T-helper 22 cell (primary cell): ENCODE data around the gene GALNT13.

Experiments used
- DNase-seq: peaks from one replicate; pipeline ENCODE4 v3.0.0-alpha.2; 2020; ENCODE audit warnings: low read depth

Gene GALNT13

DNA sequence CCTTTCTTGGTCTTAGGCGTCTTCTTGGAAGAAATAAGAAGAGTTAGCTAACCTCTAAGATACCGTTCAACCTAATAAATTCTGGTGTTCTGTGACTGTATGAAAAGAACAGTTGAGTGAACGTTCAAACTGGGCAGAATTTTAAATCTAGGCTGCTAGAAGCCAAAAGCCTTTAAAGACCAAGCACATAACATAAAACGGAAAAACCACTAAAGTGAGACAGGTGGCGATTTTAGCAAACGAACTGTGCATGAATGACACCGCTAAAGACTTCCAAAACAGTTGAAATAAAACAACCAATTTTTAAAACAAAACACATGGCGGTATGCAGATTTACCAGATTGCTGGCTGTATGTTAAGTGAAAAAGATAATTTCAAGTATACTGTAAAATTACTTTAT, 73.1 kb downstream of the GALNT13 start:
- DNase-seq: no peak

DNA sequence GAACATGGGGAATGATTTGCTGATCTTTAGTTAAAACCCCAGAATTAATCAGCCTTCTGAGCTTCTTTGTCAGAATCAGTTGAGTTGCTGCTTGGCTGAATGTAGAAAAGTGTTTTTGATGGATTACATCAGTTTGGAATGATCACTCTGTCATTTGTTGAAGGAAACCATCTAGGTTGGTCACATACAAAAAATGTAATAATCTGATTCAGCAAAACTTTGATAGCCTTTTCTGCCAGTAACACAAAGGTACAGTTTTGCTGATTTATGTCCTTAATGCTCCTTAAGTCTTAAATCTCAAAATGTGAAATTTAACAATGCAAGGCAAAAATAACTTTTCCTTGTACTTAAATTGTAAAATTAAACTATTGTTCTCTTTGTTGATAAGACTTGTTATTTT, 74.3 kb downstream of the GALNT13 start:
- DNase-seq: no peak

DNA sequence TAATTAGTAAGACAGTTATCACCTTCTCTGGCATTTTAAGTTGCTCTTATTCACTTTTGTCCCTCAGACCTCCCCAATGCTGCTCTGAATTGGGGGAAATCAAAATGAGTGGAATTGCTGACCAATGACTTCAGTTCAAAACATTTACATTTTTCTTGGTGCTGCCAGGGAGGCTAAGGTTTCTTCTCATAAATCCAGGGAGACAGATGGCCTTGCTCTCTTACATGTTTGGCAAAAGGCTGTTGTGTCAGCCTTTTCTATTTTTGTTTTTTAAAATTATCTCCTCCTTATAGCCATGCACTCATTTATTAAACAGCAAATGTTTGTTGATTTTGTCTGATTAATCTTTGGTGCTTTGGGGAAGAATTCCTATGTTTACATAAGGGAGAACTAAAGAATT, 82.0 kb downstream of the GALNT13 start:
- no peak for DNase-seq

DNA sequence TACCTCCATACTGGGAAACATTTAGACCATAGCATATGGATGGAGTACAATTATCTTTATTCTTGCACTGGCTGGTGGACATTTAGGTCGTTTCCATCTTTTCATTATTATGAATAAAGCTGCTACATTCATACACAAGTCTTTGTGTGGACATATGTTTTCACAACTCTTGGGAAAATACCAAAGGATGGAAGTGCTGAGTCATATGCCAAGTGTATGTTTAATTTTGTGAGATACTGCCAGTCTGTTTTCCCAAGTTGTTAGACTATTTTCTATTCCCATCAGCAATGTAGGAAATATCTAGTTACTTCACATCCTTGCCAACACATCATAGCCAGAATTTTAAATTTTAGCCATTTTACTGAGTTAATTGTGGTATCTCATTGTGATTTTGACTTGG, 91.5 kb downstream of the GALNT13 start:
- no peak for DNase-seq

DNA sequence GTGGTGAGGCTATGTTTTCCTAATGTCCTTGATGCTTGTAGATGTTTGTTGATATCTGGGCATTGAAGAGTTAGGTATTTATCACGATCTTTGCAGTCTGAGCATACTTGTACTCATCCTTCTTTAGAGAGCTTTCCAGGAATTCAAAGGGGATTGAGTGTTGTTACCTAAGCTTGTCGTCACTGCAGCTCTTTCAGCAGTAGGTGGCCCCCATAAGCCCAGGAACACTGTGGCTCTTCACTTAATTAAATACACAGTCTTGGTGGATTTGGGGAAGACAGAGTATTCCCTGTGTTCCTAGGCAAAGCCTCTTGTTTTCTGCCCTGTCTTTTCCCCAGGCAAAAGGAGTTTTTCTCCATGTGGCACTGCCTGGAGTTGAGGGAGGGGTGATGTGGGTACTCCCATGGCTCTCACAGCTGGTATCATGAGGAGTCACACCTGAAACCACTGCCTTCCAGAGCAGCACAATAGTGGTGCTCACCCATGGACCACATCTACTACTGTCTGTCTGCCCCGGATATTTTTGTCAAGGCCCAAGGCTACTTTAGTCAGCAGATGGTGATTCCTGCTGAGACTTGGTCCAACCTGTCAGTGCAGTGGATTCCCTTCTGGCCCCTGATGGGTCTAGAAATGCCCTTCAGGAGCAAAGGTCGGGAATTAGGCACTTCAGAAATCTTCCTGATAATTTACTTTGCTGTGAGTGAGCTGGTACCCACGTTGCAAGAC, 95.7 kb downstream of the GALNT13 start:
- no peak for DNase-seq

DNA sequence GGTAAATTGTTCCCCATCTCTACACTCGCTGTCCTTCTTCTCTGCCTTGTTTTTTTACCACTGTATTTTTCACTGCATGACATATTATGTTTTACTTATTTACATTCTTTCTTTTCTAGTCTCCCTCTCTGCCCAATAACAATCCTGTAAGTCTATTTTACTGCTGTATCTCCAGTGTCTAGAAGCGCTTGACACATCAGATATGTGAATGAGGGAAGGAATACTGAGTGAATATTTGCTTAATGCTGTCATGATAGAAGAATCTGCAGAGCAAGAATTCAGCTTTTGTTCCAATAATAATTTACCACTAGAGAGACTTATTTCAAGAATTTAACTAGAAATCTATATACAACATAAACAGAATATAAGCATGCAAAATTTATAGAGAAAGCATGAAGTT, 99.5 kb downstream of the GALNT13 start:
- no peak for DNase-seq

DNA sequence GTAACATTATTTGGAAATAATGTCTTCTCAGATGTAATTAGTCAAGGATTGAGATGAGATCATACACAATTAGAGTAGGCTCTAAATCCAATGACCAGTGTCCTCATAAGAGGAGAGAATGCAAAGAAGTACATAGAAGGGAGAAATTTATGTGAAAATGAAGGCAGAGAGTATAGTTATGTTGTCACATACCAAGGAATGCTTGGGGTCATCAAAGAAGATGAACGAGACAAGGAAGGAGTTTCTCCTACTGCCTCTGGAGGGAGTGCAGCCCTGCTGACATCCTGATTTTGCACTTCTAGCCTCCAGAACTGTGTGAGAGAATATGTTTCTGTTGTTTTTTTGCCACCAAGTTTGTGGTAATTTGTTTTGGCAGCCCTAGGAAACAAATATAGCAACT, 100.1 kb downstream of the GALNT13 start:
- no peak for DNase-seq

DNA sequence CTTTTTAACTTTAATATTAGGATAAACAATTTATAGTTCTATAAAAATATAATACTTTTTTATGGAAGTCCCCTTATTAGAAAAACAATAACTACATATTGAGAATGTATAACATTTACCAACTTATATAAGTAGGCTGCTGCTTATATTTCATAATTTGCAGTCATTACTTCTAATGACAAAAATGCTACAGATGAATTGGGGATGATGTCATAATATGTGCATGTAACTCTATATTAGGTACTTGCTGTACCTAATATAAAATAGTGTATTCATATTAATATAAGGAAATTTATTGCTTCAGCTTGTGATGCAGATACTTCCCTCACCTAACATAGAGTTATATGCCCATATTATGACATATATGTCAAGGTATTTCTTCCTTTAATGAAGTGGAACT, 100.7 kb downstream of the GALNT13 start:
- DNase-seq: no peak

DNA sequence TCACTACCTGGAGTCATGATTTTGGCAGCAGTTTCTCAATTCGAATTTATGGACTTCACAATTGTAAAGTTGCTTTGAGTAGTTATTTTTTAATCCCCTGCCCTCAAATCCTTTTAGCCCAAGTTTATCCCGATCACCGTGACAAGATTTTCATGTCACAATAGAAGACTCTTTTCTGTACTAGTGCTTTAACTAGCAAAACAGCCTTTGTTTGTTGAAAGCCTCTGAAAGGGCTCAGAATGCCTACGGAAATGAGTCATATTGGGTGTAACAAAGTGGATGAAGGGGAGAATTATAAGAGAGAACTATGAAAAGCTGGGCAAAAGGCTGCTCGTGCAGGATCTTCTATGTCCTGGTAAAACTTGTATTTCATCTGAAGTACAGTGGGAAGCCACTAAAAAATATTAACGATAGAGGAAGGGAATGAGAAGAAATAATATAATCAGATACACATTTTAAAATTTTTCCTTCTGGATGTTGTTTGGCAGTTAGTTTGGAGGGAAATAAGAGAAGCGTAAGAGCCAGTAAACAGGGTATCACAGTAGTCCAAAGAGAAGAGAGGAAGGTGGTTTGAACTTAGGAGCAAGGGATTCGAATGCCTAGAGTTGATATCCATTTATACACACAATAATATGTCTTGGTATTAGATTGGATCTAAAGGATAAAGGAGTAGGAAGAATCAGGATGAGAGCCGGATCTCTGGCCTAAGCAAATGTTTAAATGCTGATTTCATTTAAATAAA, 114.9 kb downstream of the GALNT13 start:
- DNase-seq: no peak

DNA sequence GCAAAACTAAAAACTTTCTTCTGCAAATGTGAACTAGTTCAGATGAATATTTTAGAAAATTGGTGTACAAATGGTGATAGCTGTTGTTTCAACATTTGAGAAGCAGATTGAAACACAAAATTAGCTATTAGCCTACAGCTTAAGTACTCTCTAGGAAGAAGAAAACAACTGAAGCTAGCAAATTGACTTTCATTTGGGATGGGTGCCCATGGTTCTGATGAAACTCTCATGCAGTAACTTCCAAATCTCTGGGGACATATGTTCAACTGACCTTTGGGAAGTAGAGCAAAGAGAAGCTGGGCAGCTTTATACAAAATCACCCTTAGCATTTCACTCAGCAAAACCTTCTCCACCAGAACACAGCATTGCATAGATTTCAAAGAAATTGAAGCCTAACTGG, 119.0 kb downstream of the GALNT13 start:
- no peak for DNase-seq

DNA sequence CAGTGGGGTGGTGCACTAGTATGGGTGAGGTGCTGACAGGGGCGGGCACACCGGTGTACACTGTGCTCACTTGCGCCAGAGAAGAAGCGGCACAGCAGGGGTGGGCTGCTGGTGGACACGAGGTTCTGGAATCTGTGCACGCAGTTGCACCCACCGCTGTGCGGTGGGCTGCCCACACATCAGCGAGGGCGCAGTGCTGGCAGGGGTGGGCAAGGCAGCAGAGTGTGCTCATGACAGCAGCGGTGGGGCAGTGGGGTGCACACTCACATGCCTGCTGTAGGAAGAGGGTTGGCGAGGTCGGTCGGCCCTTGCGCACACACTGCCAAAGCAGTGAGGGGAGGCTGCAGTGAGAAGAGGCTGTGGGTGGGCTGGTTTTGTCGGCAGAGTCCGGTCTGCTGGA, 141.8 kb downstream of the GALNT13 start:
- DNase-seq: no peak

DNA sequence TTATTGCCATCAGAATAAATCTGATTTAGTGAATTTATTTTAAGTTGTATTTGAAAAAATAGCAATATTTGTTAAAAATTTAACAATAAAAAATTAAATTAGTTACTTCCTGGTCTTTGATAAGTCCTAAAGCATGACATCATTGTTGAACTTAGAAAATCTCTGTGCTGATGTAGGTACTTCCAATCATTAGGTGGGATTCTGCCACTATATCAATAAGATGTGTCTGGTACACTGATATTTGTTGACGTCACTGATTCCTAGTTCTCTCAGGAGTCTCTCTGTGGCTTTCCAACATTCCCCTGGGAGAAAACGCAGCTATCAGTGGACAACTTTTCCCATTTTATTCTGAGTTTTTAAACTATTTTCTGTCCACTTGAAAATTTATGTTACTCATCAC, 143.5 kb downstream of the GALNT13 start:
- DNase-seq: no peak

DNA sequence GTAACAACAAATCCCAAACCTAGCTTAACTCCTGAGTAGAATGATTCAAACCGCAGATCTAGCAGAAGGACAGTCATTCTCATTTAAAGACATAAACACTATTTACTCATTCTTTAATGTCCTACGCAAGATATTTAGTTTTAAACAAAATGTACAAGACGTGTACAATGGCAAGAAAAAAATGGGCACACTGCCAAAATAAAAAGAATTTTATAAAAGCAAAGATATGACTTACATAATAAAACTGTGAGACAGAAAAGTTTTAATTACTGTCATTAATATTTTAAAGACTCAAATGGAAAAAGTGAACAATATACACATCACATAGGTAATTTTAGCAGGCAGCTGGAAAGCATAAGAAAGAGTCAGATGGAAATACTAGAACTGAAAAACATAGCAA, 157.8 kb downstream of the GALNT13 start:
- no peak for DNase-seq

DNA sequence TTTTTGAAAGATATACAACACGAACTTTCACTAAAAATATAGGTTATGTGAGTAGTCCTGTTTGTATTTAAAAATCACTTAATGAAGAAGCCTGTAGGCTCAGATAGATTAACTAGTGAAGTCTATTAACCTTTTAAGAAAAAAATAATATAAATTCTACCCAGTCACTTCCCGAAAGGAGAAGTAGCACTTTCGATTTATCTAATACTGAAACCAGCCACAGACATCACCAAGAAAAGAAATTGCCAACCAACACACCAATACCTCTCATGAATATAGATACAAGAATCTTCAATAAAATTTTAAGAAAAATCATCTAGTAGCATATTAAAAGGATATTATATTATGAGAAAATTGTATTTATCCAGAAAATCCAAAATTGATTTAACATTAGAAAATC, 160.5 kb downstream of the GALNT13 start:
- DNase-seq: no peak

DNA sequence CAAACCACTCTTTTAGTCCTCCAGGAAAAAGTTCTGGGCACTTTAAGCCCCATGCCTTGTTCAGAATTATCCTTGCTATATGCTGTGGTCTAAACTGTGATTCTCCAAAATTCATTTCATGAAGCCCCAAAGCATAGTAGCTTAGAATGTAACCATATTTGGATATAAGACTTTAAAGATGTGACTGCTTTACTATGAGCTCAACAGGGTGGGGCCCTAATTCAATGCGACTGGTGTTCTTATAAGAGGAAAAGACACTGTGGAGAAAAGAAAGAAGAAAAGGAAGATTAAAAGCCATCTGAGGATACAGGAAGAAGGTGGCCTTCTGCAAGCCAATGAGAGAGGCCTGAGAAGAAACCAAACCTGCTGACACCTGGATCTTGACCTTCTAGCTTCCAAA, 174.8 kb downstream of the GALNT13 start:
- no peak for DNase-seq

DNA sequence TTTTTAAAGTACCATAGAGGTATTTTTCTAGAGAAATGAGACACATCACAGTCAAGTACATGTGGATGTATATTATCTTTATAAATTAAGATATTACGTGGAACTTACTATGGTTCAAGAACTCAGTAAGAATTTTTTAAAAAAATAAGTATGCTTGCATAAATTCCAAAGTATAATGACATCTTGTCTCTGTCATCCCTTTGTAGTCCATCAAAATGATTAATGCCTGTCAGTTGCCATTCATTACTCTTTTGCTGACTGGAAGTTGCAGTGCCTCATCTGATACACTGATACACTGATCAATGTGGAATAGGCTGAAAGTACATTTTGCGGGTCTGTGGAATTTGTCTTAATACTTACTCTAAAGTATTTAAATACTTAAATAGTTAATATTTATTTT, 177.2 kb downstream of the GALNT13 start:
- DNase-seq: no peak

DNA sequence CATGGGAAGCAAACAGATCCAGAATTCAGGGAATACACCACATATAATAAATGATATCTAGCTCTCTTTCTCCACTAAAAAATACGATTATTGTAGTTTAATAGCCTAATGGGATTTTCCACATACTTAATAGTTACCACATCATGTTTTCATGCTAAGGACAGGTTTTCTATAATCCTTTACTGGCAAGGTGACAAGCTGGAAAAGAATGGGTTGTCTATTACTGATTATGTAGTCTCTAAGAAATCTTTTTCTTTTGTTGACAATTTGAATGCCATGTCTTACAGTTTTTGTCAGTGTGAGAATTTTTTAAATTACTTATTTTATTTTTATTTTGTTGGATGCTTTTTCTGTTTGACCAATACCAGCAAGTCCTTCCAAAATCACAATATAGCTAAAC, 177.8 kb downstream of the GALNT13 start:
- DNase-seq: no peak

DNA sequence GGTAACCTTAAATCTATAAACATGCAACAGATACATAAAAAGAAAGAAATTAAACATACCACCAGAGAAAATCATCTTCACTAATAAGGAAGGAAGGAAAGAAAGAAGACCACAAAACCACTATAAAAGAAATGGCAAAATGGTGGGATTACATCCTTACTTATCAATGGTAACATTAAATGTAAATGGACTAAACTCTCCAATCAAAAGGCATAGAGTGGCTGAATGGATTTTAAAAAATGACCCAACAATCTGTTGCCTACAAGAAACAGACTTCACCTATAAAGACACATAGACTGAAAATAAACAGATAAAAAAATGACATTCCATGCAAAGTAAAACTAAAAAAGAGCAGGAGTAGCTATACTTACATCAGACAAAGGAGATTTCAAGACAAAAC, 195.4 kb downstream of the GALNT13 start:
- no peak for DNase-seq

DNA sequence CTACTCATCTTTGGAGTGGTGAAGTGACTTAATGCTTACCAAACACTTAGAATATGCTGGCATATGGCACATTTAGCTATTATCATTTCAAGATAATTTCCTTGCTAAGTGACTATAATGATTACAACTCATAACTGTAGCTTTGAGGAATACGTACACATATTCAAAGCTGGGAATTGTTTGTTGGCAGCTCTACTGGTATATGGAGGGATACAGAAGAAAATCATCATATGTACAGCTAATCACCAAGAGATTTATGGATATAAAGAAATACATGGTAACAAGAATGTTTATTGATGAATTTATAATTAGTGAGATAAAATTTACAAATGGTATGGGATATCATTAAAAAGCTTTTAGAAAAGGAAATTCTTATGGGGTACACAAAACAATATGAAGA, 207.2 kb downstream of the GALNT13 start:
- DNase-seq: no peak

DNA sequence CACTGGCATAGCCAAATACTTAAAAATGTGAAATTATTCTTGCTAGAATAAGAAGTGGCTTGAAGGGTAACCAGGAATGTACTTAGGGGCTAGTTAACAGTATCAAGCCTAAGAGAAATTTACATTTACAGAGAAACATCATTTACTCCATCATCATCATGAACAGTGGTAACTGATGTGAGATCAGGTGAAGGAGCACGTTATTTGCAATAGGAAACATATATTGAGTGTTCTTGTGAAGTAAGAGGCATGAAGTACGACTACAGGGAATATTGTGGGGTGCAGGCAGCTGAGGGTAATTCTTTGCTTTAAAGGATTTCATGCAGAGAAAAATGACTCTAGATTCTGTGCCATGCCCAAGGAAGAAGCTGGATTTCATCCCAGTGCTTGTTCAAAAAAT, 220.8 kb downstream of the GALNT13 start:
- no peak for DNase-seq

DNA sequence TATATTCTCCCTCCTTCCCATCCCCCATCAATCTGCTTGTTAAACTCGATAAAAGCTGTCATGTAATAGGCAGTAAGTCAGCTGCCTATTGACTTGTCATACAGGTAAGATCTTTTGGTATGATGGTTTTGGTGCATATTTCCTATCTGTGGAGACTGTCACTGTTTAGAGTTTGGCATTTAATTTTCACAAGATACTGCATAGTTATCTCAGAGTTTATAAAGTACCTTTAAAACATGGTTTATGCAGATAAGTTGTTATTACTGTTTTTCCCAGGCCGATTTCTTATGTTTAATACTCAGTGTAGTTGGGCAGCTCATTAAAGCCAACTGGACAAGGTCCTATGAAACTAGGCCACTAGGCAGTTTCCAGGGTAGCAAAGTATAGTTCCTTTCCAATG, 222.1 kb downstream of the GALNT13 start:
- DNase-seq: no peak

DNA sequence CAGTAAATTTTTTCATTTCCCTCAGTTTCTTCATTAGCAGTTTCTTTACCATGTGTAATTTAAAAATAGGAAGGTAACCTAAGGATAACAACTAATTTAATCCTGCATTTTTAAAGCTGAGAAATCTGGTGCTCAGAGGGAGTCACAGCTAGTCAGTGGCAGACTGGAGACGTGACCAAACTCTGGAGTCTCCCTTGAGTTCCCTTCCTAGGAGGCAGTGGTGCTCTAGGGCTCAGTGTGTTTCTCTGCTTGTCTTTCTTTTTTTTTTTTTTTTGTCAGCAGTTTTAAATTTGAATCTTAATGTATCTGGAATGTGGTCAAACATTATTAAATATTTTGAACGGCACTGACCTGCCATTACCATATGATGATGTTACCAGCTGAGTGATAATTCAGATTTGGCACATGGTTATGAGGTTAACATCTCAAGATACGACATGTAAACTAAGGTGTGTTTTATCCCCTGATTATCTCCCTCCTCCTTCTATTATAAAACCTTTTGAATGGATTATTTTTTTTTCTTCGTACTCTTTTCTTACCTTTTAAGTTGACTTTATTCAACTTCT, 226.2 kb downstream of the GALNT13 start:
- DNase-seq: no peak

DNA sequence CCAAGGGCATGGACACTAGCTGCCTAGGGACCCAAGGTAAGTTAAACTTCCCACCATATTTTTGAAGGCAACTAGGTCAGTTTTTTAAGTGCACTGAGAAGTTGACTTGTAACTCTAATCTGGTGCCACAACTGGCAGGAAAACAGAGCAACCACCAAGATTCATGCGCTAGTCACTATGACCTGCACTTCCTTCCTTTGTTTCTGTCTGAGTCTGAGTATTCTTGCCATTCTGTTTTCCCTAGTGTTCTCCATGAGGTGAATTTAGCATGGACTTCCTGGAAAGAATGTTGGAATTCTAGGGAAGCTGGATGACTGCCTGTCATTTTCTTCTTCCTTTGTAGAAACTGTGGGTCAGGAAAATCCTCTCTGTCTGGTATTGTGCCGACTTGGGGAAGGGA, 249.0 kb downstream of the GALNT13 start:
- no peak for DNase-seq

DNA sequence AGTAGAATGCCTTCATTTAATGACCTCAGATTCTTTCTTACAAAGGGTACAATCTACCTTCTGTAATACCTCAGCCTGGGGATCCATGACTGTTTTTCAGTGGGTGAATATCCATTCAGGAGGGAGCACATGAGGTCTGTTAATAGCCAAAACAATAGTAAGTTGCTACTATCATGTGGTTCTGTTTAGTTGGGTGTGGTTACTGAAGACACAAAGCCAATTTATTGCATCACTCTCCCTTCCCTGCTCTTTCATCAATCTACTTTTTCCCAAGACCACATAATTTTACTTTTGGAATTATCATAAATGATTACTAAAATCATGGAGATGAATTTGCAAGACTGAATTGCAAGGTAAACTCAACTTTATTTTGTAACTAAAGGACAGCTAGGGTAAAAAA, 254.2 kb downstream of the GALNT13 start:
- no peak for DNase-seq
